ENCODE data around the gene TRMT112. TPM values are rescaled to one million over a fixed set of nuclear protein-coding genes. Genes with fewer than 3 reads are reported as not detected.

Gene TRMT112
- total and polyA plus RNA-seq, 11 donors = 80.0 to 186 (median 107) TPM

DNA sequence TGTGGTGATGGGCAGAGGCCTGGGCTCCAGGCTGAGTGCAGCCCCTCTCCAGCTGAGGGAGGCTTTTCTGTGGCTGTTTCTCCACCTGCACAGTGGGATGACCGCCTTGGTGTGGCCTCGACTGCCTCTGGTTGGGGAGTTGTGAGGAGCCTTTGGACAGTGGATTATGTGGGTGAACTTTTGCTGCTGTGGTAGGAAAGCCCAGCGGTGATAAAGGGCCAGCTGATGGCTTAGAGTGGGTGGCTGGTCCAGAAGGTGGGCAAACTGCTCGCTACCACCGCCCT lies 13.4 kb downstream of the TRMT112 start:
- Histone ChIP-seq H3K27ac (peak overlapping the region in 11 of 12 donors; percentile 90 to 98 (median 97)), H3K4me1 (peaks cover 4 to 53% (median 37%) of the 10 kb centered on the region in 12 donors), H3K27me3 (peaks cover 0 to 22% (median 6%) of the 10 kb centered on the region in 9 donors), H3K9me3 (no peaks in the 10 kb centered on the region), H3K36me3 (peaks cover 0 to 11% (median 4%) of the 10 kb centered on the region in 9 donors), H3K4me3 (peak overlapping the region in 9 of 12 donors; percentile 62 to 93 (median 77))
- ATAC-seq = no peak
- intact Hi-C loops (cut with DNase I) = loop anchor here in 9 of 10 donors (1.0 to 10.0 kb wide), 11 partner anchors 19 to 329 kb away; partner anchors contain the start of genes PLCB3 (in 2 of the 9), PPP1R14B (in 2 of the 9), COX8A (in 1 of the 9) and FKBP2 (in 1 of the 9)
- 13 to 90% (median 53%) methylated on average over 2 to 5 of the region's 5 CpGs for WGBS, 4 donors
- TF ChIP-seq, protein P1, sequence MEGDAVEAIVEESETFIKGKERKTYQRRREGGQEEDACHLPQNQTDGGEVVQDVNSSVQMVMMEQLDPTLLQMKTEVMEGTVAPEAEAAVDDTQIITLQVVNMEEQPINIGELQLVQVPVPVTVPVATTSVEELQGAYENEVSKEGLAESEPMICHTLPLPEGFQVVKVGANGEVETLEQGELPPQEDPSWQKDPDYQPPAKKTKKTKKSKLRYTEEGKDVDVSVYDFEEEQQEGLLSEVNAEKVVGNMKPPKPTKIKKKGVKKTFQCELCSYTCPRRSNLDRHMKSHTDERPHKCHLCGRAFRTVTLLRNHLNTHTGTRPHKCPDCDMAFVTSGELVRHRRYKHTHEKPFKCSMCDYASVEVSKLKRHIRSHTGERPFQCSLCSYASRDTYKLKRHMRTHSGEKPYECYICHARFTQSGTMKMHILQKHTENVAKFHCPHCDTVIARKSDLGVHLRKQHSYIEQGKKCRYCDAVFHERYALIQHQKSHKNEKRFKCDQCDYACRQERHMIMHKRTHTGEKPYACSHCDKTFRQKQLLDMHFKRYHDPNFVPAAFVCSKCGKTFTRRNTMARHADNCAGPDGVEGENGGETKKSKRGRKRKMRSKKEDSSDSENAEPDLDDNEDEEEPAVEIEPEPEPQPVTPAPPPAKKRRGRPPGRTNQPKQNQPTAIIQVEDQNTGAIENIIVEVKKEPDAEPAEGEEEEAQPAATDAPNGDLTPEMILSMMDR (IDR thresholded peaks at IDR 0.05) = no peak
- TF ChIP-seq POLR2A (IDR thresholded peaks at IDR 0.05) = no peak
- DNase-seq = no peak

DNA sequence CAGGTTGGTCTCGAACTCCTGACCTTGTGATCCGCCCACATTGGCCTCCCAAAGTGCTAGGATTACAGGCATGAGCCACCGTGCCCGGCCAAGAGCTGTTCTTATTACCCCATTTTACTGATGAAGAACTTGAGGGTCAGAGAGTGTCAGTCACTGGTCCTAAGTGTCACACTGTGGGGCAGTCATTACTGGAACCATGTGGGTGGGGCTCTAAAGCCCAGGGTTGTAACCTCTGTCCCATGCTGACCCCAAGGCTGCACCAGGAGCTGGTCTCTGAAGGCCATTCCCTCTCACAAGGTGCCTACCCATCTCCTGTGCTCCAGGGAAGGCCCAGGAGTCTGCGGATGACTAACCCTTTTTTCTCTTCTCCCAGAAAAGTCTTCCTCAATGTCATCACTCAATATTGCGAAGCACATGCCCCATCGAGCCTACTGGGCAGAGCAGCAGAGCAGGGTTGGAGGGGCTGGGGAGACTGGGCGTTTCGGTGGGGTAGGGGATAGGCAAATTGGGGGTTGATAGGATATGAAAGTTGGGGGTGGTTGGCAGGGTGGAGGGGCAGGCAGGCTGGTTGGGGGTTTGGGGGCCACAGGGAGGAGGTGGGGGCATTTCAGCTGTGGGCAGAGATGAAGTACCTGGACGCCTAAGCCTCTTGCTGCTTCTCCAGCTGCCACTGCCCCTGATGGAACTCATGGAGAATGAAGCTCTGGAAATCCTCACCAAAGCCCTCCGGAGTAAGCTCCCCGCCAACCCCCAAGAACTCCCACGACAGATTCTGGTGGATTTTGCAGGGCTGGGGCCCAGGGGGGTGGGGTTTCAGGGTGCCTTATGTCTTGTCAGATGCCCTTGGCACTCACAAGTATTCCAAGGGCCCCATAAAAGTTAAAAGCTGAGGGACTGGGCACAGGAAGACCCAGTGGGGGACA lies 14.0 kb downstream of the TRMT112 start:
- no peak for DNase-seq
- H3K4me3 ChIP-seq = peak overlapping the region in 8 of 12 donors; percentile 67 to 93 (median 81)
- intact Hi-C loops (cut with DNase I) = loop anchor here in 9 of 10 donors (1.0 to 10.0 kb wide), 11 partner anchors 18 to 329 kb away; partner anchors contain the start of genes PLCB3 (in 2 of the 9), PPP1R14B (in 2 of the 9), COX8A (in 1 of the 9) and FKBP2 (in 1 of the 9)
- no peak for TF ChIP-seq POLR2A (IDR thresholded peaks at IDR 0.05)
- TF ChIP-seq, protein P1 (IDR thresholded peaks at IDR 0.05) = no peak
- H3K9me3 ChIP-seq = no peaks in the 10 kb centered on the region
- 81 to 87% (median 86%) methylated on average over 11 to 13 of the region's 13 CpGs for WGBS, 4 donors
- no peak for ATAC-seq
- H3K27ac ChIP-seq = peak overlapping the region in 11 of 12 donors; percentile 90 to 98 (median 97)
- H3K36me3 ChIP-seq = peaks cover 0 to 11% (median 4%) of the 10 kb centered on the region in 9 donors
- peaks cover 4 to 55% (median 38%) of the 10 kb centered on the region in 12 donors for H3K4me1 ChIP-seq
- H3K27me3 ChIP-seq = peaks cover 0 to 28% (median 8%) of the 10 kb centered on the region in 9 donors

DNA sequence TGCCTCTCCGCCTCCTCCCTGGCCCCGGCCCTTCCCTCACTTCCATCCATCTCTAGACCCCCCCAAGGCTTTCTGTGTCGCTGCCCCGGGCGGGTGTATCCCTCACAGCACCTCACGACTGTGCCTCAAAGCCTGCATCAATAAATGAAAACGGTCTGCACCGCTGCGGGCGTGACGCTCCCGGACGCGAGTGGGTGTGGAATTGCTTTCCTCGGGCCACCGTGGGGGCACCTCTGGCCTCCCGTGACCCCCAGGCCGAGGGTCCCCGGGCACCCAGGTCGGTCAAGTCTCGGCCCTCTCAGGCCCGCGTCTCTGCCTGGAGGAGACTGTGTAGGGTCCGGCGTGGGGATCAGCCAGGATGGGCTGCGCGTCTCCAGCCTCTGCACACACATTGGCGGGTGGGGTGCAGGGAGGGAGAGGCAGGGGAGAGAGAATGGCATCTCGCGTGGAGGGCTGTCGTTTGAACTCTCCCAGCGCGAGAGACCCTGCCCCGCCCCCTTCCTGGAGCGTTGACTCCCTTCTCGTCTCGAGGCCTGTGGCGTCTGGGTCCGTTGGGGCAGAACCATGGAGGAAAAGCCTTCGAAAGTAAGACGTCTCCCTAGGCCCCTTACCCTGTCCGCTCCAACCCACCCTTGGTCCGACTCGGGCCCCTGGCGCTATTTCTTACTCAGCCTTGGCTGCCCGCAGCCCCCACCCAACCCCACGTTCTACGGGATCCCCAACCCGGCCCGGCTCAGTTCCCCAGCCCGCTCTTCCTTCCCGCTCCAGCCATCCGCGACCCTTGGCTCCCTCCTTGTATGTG lies 17.3 kb downstream of the TRMT112 start, which contains the start of gene CATSPERZ:
Gene CATSPERZ, plus strand, starts transcription at position 512 of the 802 bp plus-strand sequence. Its CDS starts 53 bp downstream, at position 565.
- peak in 1 of 5 donors; percentile 8 for DNase-seq
- peaks cover 4 to 40% (median 28%) of the 10 kb centered on the region in 12 donors for H3K4me1 ChIP-seq
- no peak for ATAC-seq
- H3K27ac ChIP-seq = peak within 1 kb of the TSS in 3 of 12 donors; percentile 39 to 63 (median 43)
- H3K4me3 ChIP-seq = peak within 1 kb of the TSS; percentile 18 to 57 (median 44)
- TF ChIP-seq, protein P1 (IDR thresholded peaks at IDR 0.05) = no peak
- no peak for TF ChIP-seq POLR2A (IDR thresholded peaks at IDR 0.05)
- intact Hi-C loops (cut with DNase I) = loop anchor here (1.0 to 10.0 kb wide), 9 partner anchors 43 to 325 kb away; partner anchors contain the start of genes PLCB3 (in 3 of the 10), COX8A (in 1 of the 10) and STIP1 (in 1 of the 10)
- no peaks in the 10 kb centered on the region for H3K36me3 ChIP-seq
- no peaks in the 10 kb centered on the region for H3K9me3 ChIP-seq
- peaks cover 8 to 61% (median 40%) of the 10 kb centered on the region in 9 donors for H3K27me3 ChIP-seq
- WGBS, 4 donors = 12 to 23% (median 14%) methylated on average over 40 to 54 of the region's 54 CpGs
